ENCODE results near the gene PPL.

Gene PPL

DNA sequence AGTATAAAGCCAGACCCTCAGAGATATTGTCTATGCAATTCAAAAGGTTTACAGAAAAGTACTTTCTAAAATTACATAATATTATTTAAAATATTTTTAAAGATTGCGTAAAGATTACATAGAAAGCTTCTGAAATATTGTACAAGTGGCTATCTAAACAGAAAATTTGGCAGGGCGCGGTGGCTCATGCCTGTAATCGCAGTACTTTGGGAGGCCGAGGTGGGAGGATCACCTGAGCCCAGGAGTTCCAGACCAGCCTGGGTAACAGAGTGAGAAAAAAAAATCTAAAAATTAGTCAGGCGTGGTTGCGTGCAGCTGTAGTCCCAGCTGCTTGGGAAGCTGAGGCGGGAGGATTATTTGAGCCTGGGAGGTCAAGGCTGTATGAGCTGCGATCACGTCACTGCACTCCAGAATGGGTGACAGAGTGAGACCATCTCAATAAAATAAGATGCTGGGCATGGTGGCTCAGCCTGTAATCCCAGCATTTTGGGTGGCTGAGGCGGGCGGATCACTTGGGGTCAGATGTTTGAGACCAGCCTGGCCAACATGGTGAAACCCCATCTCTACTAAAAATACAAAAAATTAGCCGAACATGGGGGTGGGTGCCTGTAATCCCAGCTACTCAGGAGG is 71.6 kb downstream of the PPL start:
- no peak for DNase-seq (ENCODE audit: low read depth, low spot score)

- no peak for DNase-seq (ENCODE audit: low read depth, low spot score)
Observed at GRCh38 chr16:4864728-4865127, 72.2 kb downstream of the PPL start.

- no peak for DNase-seq (ENCODE audit: low read depth, low spot score)
Observed at GRCh38 chr16:4862639-4863038, 74.3 kb downstream of the PPL start.

DNA sequence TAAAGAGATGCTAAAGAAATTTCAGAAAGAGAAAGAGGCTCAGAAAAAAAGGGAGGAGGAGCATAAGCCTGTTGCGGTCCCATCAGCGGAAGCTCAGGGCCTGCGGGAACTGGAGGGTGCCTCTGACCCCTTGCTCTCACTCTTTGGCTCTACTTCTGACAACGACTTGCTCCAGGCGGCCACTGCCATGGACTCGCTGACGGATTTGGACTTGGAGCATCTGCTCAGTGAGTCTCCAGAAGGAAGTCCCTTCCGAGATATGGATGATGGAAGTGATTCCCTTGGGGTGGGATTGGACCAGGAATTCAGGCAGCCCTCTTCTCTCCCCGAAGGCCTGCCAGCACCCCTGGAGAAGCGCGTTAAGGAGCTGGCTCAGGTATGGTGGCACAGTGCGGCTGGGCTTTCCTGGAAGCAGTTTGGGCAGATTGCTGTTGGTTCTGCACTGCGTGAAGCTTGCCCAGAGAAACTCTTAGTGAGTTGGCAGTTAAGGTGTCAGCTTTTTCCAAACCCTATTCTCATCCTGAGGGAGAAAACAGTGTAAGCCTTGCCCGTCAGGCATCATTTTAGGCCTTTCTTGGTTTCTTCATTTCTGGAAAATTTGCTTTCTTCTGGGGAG is 76.1 kb downstream of the PPL start:
- DNase-seq (ENCODE audit: low read depth, low spot score), result no peak

DNA sequence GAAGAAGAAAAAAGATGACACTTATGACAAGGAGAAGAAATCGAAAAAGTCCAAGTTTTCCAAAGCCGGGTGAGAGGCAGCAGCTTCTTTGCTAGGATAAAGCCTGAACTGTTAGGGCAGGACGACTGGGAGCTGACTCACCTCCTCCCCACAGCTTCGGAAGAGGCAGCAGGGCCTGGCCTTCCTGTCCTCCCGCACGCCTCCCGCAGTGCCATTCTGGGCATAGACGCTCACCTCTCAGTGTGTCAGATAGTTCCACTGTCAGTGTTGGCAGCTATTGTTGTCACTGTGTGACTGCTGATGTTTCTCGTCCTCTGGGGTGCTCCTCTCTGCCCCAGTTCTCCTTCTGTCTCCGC is 77.1 kb downstream of the PPL start:
- no peak for DNase-seq (ENCODE audit: low read depth, low spot score)

DNA sequence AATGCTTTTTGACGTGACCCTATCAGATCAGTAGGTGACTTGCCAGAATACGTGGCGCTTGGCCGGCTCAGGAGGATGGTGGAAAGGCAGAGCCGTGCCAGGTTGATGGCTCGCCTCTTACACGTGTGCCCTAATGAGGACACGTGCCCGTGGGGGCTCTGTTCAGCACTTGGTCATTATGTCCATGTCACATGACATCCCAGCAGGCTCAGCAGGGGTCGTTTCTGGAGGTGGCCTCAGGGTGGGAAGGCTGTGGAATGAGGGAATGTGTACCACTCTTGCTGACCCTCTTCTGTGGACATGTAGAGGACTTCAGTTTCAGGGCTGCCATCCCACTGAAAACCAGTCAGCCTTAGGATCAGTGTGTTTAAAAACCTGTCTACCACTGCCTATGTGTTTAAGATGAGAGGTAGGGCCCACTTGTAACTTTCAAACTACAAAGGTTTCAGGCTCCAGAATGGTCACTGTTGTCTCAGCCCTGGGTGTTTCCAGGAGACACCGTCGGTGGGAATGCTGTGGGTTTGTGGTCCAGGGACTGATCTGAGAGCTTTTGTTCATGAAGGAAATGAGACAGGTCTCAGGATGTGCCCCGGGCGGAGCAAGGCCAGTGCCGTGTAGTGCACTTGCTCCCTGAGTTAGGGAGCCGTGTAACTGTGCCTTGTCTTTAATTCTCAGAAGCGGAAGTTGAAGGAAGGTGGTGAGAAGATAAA is 77.6 kb downstream of the PPL start:
- no peak for DNase-seq (ENCODE audit: low read depth, low spot score)

- no peak for DNase-seq (ENCODE audit: low read depth, low spot score)
Observed at GRCh38 chr16:4855804-4856203, 81.1 kb downstream of the PPL start.

- DNase-seq (ENCODE audit: low read depth, low spot score), result no peak
Observed at GRCh38 chr16:4855371-4855770, 81.6 kb downstream of the PPL start.

GRCh38 chr16:4852221-4852872 is 84.6 kb downstream of the PPL start:
- no peak for DNase-seq (ENCODE audit: low read depth, low spot score)

GRCh38 chr16:4850211-4850610 is 86.7 kb downstream of the PPL start:
- peak; percentile 13 for DNase-seq (ENCODE audit: low read depth, low spot score)

- DNase-seq (ENCODE audit: low read depth, low spot score), result peak; percentile 42
Observed at GRCh38 chr16:4847774-4848587, 89.0 kb downstream of the PPL start.

GRCh38 chr16:4846901-4847773 is 89.8 kb downstream of the PPL start, which contains the start of the genes GLYR1 and UBN1:
GLYR1 (minus strand) TSS chr16:4847288; CDS start chr16:4847265, 23 bp downstream.
UBN1 (plus strand) TSS chr16:4847481; CDS start chr16:4852918, 5,437 bp downstream.
- peak; percentile 99 for DNase-seq (ENCODE audit: low read depth, low spot score)

DNA sequence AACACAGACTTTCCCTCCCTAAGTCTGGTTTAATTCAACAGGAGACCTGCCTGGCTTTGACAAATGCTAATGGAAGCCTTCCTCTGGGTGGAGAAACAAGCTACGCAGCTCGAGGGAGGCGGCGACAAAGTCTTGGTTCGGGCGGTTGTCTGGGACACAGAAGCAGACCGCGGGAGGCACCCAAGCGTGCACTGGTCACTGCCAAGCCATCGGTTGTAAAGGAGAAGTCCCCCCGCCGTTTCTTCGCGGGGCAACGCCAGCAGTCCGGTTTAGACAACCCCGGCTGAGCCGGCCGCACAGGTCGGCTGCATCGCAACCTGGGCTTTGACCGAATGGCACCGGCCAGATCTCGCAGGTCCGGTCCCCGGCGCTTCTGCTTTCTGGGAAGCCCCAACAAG is 90.4 kb downstream of the PPL start:
- DNase-seq (ENCODE audit: low read depth, low spot score), result peak; percentile 74

- no peak for DNase-seq (ENCODE audit: low read depth, low spot score)
Observed at GRCh38 chr16:4840984-4841383, 96.0 kb downstream of the PPL start.

GRCh38 chr16:4839942-4840341 is 97.0 kb downstream of the PPL start:
- DNase-seq (ENCODE audit: low read depth, low spot score), result no peak

DNA sequence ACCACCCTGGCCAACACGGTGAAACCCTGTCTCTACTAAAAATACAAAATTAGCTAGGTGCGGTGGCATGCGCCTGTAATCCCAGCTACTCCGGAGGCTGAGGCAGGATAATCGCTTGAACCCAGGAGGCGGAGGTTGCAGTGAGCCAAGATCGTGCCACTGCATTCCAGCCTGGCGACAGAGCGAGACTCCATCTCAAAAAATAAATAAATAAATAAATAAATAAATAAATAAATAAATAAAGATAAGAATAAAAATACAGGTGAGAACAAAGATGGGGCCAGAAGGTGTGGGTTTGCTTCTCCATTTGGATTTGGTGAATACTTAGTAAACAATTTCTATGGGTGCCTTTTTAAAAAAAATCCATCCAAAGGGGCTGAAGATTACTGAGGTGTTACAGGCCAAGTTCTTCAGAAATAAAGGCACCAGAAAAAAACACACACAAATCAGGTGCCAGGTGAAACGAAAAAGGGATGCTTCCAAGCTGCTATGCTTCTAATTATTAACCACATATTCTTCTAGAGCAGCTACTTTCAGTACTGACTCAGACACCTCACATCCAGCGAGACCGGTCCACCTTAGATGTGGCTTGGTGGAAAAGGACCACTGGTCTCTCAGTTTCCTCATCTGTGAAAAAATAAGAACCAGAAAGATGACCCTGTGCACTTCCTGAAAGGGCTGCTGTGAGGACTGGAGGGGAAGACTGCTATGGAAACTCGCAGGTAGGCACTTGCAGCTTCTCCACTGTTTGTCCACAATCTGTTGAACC is 99.0 kb downstream of the PPL start:
- no peak for DNase-seq (ENCODE audit: low read depth, low spot score)

GRCh38 chr16:4836727-4837126 is 100.2 kb downstream of the PPL start:
- DNase-seq (ENCODE audit: low read depth, low spot score), result no peak

DNA sequence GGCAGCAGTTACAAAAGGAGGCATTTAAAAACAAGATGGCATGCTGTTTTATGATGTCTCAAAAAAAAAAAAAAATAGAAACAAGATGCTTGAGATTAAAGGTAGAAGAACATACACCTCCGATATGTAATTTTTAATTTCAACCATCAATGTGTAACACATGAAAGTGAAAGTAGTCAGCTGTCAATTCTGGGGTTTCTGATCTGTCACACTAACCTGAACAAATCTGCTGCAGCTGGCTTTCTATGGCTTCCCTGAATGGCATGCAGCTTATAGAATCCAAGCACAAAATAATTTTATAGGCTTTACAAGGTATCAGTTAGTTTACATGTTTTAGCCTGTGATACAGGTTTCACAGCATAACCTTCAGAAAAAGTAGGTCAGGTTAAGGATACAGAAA is 103.4 kb downstream of the PPL start:
- no peak for DNase-seq (ENCODE audit: low read depth, low spot score)

GRCh38 chr16:4832698-4833343 is 104.1 kb downstream of the PPL start:
- DNase-seq (ENCODE audit: low read depth, low spot score), result no peak
